OCI-LY3 (cell line): ENCODE data around the gene CEMIP.
A peak's percentile ranks its signal among the peaks of the same experiment; 100 is the strongest.

Experiments
- H2AFZ ChIP-seq: fragments of 200-600, 300-600 bp; shearing (Covaris generic); 2 replicates; pipeline ENCODE4 v1.6.0; 2014; ENCODE audit warnings: antibody characterized with exemption, low read depth, low read length
- H3K27ac ChIP-seq: fragments of 200-600, 300-600 bp; sonication (generic); 2 replicates; pipeline ENCODE4 v1.5.1; 2014; ENCODE audit warnings: mild to moderate bottlenecking, low read length, moderate library complexity, mixed read lengths
- H3K27me3 ChIP-seq: fragments of 200-600, 300-600 bp; sonication (generic); 2 replicates; pipeline ENCODE4 v1.6.1; 2014; ENCODE audit warnings: low read depth, low read length, mixed read lengths
- H3K36me3 ChIP-seq: fragments of 200-600, 300-600 bp; sonication (generic); replicated peaks from 2 replicates; pipeline ENCODE3; 2014; ENCODE audit warnings: low read depth, low read length, mixed read lengths
- H3K4me1 ChIP-seq: fragments of 300-600, 200-600 bp; sonication (generic); 2 replicates; pipeline ENCODE4 v1.6.1; 2014; ENCODE audit warnings: low read length, mixed read lengths
- H3K4me2 ChIP-seq: fragments of 200-600, 300-600 bp; sonication (generic); 2 replicates; pipeline ENCODE4 v1.6.1; 2014; ENCODE audit warnings: low read length, mixed read lengths
- H3K4me3 ChIP-seq: fragments of 300-600, 200-600 bp; sonication (generic); 2 replicates; pipeline ENCODE4 v1.5.1; 2014; ENCODE audit warnings: antibody characterized with exemption, mild to moderate bottlenecking, low read length, moderate library complexity
- H3K79me2 ChIP-seq: fragments of 300-600, 200-600 bp; shearing (Covaris generic); 2 replicates; pipeline ENCODE4 v1.6.1; 2014; ENCODE audit warnings: mild to moderate bottlenecking, low read length, mixed read lengths
- H3K9ac ChIP-seq: fragments of 300-600, 200-600 bp; shearing (Covaris generic); 2 replicates; pipeline ENCODE4 v1.6.0; 2014; ENCODE audit warnings: mild to moderate bottlenecking, low read length, moderate library complexity
- H3K9me3 ChIP-seq: fragments of 200-600, 300-600 bp; shearing (Covaris generic); 2 replicates; pipeline ENCODE4 v1.6.1; 2014; ENCODE audit warnings: low read length, mixed read lengths; ENCODE audit not compliant: insufficient read depth
- H4K20me1 ChIP-seq: fragments of 200-600, 300-600 bp; sonication (generic); 2 replicates; pipeline ENCODE4 v1.6.1; 2016; ENCODE audit warnings: low read length, mixed read lengths; ENCODE audit not compliant: insufficient read depth
- EZH2phosphoT487 ChIP-seq: fragments of 200-600 bp; shearing (Covaris generic); IDR thresholded peaks from 2 replicates; pipeline ENCODE4 v1.6.1; 2018; ENCODE audit warnings: antibody characterized with exemption, mixed run types, low read depth
- TF ChIP-seq, protein P1 (sequence below): fragments of 200-600, 300-600 bp; sonication (generic); IDR thresholded peaks from 2 replicates; pipeline ENCODE4 v1.5.1; 2014; ENCODE audit warnings: antibody characterized with exemption, low read length, low read depth

Gene CEMIP

DNA sequence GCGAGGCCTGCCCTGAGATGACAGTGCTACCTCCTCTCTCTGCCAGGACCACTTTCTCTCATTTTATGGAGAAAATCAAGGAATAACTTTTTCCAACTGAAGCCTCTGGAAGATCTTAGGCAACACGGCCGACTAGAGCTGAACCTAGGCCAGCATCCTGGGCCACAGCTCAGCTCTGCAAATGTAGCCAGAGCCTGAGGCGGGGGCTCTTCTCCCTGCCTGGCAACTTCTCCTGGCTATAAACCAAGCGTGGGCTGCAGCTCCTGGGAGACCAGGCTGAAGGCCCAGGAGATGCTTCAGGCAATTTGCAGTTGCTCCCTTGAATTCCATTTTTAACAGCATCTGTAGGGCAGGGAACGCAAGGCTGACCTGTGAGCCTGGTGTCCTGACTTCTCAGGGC lies 74.9 kb downstream of the CEMIP start:
- H3K27ac ChIP-seq: no peak overlapping the region

DNA sequence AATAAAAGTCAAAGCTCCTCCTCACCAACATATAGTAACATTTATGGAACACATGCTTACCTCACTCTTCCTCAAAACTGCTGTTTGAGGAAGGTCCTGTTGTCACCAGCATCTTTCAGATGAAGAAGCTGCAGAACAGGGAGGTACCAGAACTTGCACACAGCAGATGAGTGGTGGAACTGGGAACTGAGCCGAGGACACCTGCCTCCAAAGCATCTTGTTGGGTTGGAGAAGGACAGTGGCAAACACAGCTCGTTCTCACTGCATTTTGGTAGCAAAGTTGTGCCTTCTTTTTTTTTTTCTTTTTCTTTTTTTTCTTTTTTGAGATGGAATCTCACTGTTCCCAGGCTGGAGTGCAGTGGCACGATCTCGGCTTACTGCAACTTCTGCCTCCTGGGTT lies 76.0 kb downstream of the CEMIP start:
- no peaks in the 10 kb centered on the region for H4K20me1 ChIP-seq
- no peak overlapping the region for H3K27ac ChIP-seq
- H3K36me3 ChIP-seq: no peaks in the 10 kb centered on the region
- no peak overlapping the region for H3K9ac ChIP-seq
- no peaks in the 10 kb centered on the region for H3K9me3 ChIP-seq
- no peak overlapping the region for H2AFZ ChIP-seq
- no peak overlapping the region for H3K4me2 ChIP-seq
- TF ChIP-seq, protein P1, sequence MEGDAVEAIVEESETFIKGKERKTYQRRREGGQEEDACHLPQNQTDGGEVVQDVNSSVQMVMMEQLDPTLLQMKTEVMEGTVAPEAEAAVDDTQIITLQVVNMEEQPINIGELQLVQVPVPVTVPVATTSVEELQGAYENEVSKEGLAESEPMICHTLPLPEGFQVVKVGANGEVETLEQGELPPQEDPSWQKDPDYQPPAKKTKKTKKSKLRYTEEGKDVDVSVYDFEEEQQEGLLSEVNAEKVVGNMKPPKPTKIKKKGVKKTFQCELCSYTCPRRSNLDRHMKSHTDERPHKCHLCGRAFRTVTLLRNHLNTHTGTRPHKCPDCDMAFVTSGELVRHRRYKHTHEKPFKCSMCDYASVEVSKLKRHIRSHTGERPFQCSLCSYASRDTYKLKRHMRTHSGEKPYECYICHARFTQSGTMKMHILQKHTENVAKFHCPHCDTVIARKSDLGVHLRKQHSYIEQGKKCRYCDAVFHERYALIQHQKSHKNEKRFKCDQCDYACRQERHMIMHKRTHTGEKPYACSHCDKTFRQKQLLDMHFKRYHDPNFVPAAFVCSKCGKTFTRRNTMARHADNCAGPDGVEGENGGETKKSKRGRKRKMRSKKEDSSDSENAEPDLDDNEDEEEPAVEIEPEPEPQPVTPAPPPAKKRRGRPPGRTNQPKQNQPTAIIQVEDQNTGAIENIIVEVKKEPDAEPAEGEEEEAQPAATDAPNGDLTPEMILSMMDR: no peak
- TF ChIP-seq EZH2phosphoT487: no peak
- H3K4me1 ChIP-seq: no peaks in the 10 kb centered on the region
- no peaks in the 10 kb centered on the region for H3K79me2 ChIP-seq
- H3K4me3 ChIP-seq: no peak overlapping the region
- H3K27me3 ChIP-seq: no peaks in the 10 kb centered on the region; the same call in 1 of the 2 replicates

More for the DNA sequence above, 74.9 kb downstream of the CEMIP start:
- Histone ChIP-seq H2AFZ (no peak overlapping the region), H3K9me3 (no peaks in the 10 kb centered on the region), H3K4me2 (no peak overlapping the region), H3K79me2 (no peaks in the 10 kb centered on the region), H4K20me1 (no peaks in the 10 kb centered on the region), H3K36me3 (no peaks in the 10 kb centered on the region), H3K4me1 (no peaks in the 10 kb centered on the region), H3K4me3 (no peak overlapping the region), H3K27me3 (no peaks in the 10 kb centered on the region), H3K9ac (no peak overlapping the region)
- TF ChIP-seq, protein P1: no peak
- no peak for TF ChIP-seq EZH2phosphoT487

DNA sequence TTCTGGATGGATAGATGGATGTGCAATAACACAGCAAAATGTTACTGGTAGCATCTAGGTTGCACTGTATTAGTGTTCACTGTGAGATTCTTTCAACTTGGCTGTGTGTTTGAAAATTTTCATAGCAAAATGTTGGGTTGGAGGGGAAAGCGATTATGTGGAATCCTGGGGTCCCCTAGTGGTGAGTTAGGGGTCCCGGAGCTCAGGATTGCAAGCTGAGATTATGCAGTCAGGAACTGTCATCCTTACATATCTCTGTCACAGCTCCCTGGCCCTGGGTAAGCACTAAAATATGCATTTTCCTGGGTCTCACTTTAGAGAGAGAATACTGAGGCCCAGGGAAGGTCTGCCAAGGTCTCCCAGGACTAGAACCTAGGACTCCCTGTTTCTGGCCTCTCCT lies 77.2 kb downstream of the CEMIP start:
- Histone ChIP-seq H2AFZ (no peak overlapping the region), H3K27ac (no peak overlapping the region), H3K36me3 (no peaks in the 10 kb centered on the region), H3K9ac (no peak overlapping the region), H3K4me1 (no peaks in the 10 kb centered on the region), H4K20me1 (no peaks in the 10 kb centered on the region), H3K79me2 (no peaks in the 10 kb centered on the region), H3K4me2 (no peak overlapping the region), H3K27me3 (peaks cover 10% of the 10 kb centered on the region), H3K4me3 (no peak overlapping the region), H3K9me3 (no peaks in the 10 kb centered on the region)
- no peak for TF ChIP-seq EZH2phosphoT487
- TF ChIP-seq, protein P1: peak; percentile 63

DNA sequence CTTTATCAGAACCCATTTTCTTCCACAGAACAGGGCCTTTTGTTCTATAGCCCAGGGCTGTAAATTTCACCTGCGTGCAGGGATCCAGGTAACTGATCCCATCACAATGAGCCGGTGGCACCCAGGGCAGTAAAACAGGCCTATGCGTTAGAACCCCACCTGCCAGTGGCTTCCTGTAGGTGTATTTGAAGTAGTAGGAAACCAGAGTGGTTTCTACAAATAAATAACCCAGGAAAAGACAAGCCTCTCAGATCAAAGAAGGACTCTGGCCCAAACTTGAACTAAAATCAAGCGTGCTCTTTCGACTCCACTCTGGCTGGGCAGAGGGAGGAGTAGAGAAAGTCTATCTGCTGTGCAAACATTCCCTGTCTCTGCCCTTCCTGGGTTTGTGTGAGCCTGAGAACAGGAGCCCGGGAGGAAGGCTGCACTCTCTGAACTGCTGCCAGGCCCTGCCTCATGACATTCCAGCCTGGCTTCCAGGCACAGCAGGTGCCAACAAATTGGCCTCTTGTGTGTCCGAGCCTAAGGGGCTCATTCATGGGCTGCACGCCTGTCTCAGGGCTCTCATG lies 77.7 kb downstream of the CEMIP start:
- no peaks in the 10 kb centered on the region for H3K4me1 ChIP-seq
- no peak overlapping the region for H3K27ac ChIP-seq
- H4K20me1 ChIP-seq: no peaks in the 10 kb centered on the region
- H3K27me3 ChIP-seq: peaks cover 14% of the 10 kb centered on the region
- H3K36me3 ChIP-seq: no peaks in the 10 kb centered on the region
- H3K79me2 ChIP-seq: no peaks in the 10 kb centered on the region
- H2AFZ ChIP-seq: no peak overlapping the region
- no peaks in the 10 kb centered on the region for H3K9me3 ChIP-seq
- H3K9ac ChIP-seq: no peak overlapping the region
- no peak overlapping the region for H3K4me2 ChIP-seq
- H3K4me3 ChIP-seq: no peak overlapping the region
- TF ChIP-seq EZH2phosphoT487: no peak
- TF ChIP-seq, protein P1: no peak
